Right lobe of liver (tissue), 6 donors: ENCODE data around the gene TMX4. TPM values are rescaled to one million over a fixed set of nuclear protein-coding genes. Genes with fewer than 3 reads are reported as not detected.

Source experiments
- ATAC-seq, 4 donors: fragments of 200-7000 bp; cut with Tn5 transposase; one replicate each; pipeline ENCODE4 v1.9.1; 2020; ENCODE audit warnings: mild to moderate bottlenecking in 4 of 4, moderate library complexity in 4 of 4
- DNase-seq, 3 donors: peaks; one replicate each; pipeline ENCODE4 v3.0.0-alpha.2; 2020
- H3K27ac ChIP-seq, 3 donors: fragments of 200-600 bp; one replicate each; pipeline ENCODE4 v1.8.0; 2022
- H3K27me3 ChIP-seq, 2 donors: fragments of 200-600 bp; one replicate each; pipeline ENCODE4 v1.8.0; 2022
- H3K36me3 ChIP-seq, 4 donors: fragments of 200-600 bp; sonication (generic) in 1 of 4; one replicate each; pipeline versions ENCODE4 v1.5.1 to v1.8.0; 2017 to 2022; ENCODE audit warnings: control low read depth in 1 of 4
- H3K4me1 ChIP-seq, 4 donors: fragments of 200-600 bp; sonication (generic) in 1 of 4; one replicate each; pipeline versions ENCODE4 v1.5.1 to v1.8.0; 2017 to 2022; ENCODE audit warnings: control low read depth in 1 of 4
- H3K4me3 ChIP-seq, 3 donors: fragments of 200-600 bp; one replicate each; pipeline ENCODE4 v1.8.0; 2022
- H3K9me3 ChIP-seq, 4 donors: fragments of 200-600 bp; sonication (generic) in 1 of 4; one replicate each; pipeline versions ENCODE4 v1.5.1 to v1.8.0; 2017 to 2022; ENCODE audit warnings: control low read depth in 1 of 4
- POLR2A ChIP-seq: fragments of 450-650 bp; IDR thresholded peaks from one replicate; pipeline ENCODE4 v1.6.1; 2017; ENCODE audit warnings: antibody characterized with exemption, mild to moderate bottlenecking
- WGBS: methylation state at CpG from one replicate; pipeline ENCODE4 v1.1.6; 2018; ENCODE audit warnings: low coverage, low lambda C conversion rate; ENCODE audit not compliant: insufficient coverage; ENCODE audit errors: missing lambda C conversion rate; 5-methylcytosine and 5-hydroxymethylcytosine counted together
- intact Hi-C, 2 donors: fragments of 100-400 bp; cut with DNase I; formaldehyde crosslinking; loops; one replicate each; pipeline versions ENCODE4 v1.11.2 to v1.14.1; 2022
- total RNA-seq, 6 experiments: library from RNA; depleted of rRNA in 2 of 6; stranded (reverse); fragments of >200 nt in 2 of 6; fragmentation: NEBNext Ultra II Directional in 3 of 6; extraction: Animal tissue kit (Norgen Biotek cat#: 25700) in 3 of 6; gene quantifications; one replicate each; pipeline versions ENCODE4 v1.1.0 to v1.2.4, GENCODE V29; 2016 to 2023
- TF ChIP-seq, protein P1 (sequence below), 4 donors: fragments of 200-600 bp in 3 of 4; fragments of 450-650 bp in 1 of 4; IDR thresholded peaks; one replicate each; pipeline versions ENCODE4 v1.5.1 to v1.8.0; 2016 to 2022; ENCODE audit warnings: antibody characterized with exemption in 4 of 4, mild to moderate bottlenecking in 2 of 4
- donor health status: DM: no; HTN: yes; CAD: no.
- donor health status: DM: no; HTN: no; CAD: no.
- donor health status: DM: no; HTN: no; CAD: no.
- donor health status: DM: no; HTN: yes; CAD: no.
- donor health status: DM: no; HTN: yes; CAD: no.

The TMX4 gene
- total RNA-seq, 6 experiments from 2014 or later: 24.6 to 27.7 (median 25.7) TPM

DNA sequence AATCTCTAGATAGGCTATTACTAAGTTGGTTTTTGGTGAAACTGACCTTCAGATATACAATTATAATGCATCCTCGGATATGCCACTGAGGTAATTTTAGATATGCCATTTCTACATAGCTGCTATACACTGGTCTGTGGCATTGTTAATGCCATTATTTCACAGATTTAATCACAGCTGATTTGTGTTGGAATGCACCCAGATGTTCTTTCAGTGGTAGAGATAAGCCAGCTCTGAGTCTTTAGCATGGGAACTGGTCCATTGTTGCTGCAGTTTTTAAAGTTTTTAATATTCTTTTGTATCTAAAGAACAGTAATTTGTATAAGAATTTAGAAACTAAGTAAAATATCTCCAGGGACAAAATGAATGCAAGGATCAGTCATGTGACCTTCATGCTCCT is 6.8 kb downstream of the TMX4 start:
- no peak for ATAC-seq
- H3K4me1 ChIP-seq: peaks cover 0 to 4% (median 1%) of the 10 kb centered on the region in 4 donors
- H3K27me3 ChIP-seq: no peaks in the 10 kb centered on the region
- 86% methylated on average over 1 of the region's 1 CpG for WGBS
- no peak for DNase-seq
- peaks cover 0 to 4% (median 0%) of the 10 kb centered on the region in 4 donors for H3K36me3 ChIP-seq
- no peaks in the 10 kb centered on the region for H3K9me3 ChIP-seq
- H3K4me3 ChIP-seq: no peak overlapping the region
- TF ChIP-seq POLR2A: no peak
- TF ChIP-seq, protein P1, sequence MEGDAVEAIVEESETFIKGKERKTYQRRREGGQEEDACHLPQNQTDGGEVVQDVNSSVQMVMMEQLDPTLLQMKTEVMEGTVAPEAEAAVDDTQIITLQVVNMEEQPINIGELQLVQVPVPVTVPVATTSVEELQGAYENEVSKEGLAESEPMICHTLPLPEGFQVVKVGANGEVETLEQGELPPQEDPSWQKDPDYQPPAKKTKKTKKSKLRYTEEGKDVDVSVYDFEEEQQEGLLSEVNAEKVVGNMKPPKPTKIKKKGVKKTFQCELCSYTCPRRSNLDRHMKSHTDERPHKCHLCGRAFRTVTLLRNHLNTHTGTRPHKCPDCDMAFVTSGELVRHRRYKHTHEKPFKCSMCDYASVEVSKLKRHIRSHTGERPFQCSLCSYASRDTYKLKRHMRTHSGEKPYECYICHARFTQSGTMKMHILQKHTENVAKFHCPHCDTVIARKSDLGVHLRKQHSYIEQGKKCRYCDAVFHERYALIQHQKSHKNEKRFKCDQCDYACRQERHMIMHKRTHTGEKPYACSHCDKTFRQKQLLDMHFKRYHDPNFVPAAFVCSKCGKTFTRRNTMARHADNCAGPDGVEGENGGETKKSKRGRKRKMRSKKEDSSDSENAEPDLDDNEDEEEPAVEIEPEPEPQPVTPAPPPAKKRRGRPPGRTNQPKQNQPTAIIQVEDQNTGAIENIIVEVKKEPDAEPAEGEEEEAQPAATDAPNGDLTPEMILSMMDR (IDR thresholded peaks at IDR 0.05): no peak
- no peak overlapping the region for H3K27ac ChIP-seq
- intact Hi-C loops: no loop called here

- H3K36me3 ChIP-seq: peaks cover 0 to 4% (median 0%) of the 10 kb centered on the region in 4 donors
- no peaks in the 10 kb centered on the region for H3K27me3 ChIP-seq
- intact Hi-C loops: no loop called here
- TF ChIP-seq, protein P1 (IDR thresholded peaks at IDR 0.05): no peak
- TF ChIP-seq POLR2A: no peak
- no peaks in the 10 kb centered on the region for H3K9me3 ChIP-seq
- DNase-seq (no peak), ATAC-seq (no peak)
- no peaks in the 10 kb centered on the region for H3K4me1 ChIP-seq
- no peak overlapping the region for H3K4me3 ChIP-seq
- 86% methylated on average over 2 of the region's 2 CpGs for WGBS
- H3K27ac ChIP-seq: no peak overlapping the region
Measured at GRCh38 chr20:8008733-8009132, 10.8 kb downstream of the TMX4 start.

GRCh38 chr20:8007490-8007889 is 12.1 kb downstream of the TMX4 start:
- TF ChIP-seq, protein P1 (IDR thresholded peaks at IDR 0.05): no peak
- no peak for TF ChIP-seq POLR2A

GRCh38 chr20:8005575-8006366 is 13.8 kb downstream of the TMX4 start:
- TF ChIP-seq, protein P1 (IDR thresholded peaks at IDR 0.05): no peak
- TF ChIP-seq POLR2A: no peak
- WGBS: 92% methylated on average over 6 of the region's 19 CpGs
- intact Hi-C loops: no loop called here

More at GRCh38 chr20:8007490-8007889, 12.1 kb downstream of the TMX4 start:
- DNase-seq (no peak), ATAC-seq (no peak)
- intact Hi-C loops: no loop called here
- no peak overlapping the region for H3K27ac ChIP-seq
- no peaks in the 10 kb centered on the region for H3K9me3 ChIP-seq
- WGBS: 87% methylated on average over 1 of the region's 1 CpG
- peaks cover 0 to 4% (median 0%) of the 10 kb centered on the region in 4 donors for H3K36me3 ChIP-seq
- no peaks in the 10 kb centered on the region for H3K27me3 ChIP-seq
- H3K4me1 ChIP-seq: no peaks in the 10 kb centered on the region
- H3K4me3 ChIP-seq: no peak overlapping the region

More at GRCh38 chr20:8005575-8006366, 13.8 kb downstream of the TMX4 start:
- H3K4me3 ChIP-seq: no peak overlapping the region
- DNase-seq (no peak), ATAC-seq (no peak)
- no peaks in the 10 kb centered on the region for H3K9me3 ChIP-seq
- no peak overlapping the region for H3K27ac ChIP-seq
- H3K27me3 ChIP-seq: no peaks in the 10 kb centered on the region
- H3K4me1 ChIP-seq: no peaks in the 10 kb centered on the region
- peaks cover 0 to 4% (median 0%) of the 10 kb centered on the region in 4 donors for H3K36me3 ChIP-seq
